ENCODE results near the gene TEX11.
"Not testable (repeated sequence)": the region's sequence is repeated elsewhere in the genome, so short reads cannot be mapped to it uniquely, and the experiment has no call there.

The TEX11 gene

GRCh38 chrX:70762285-70762684, 146.2 kb downstream of the TEX11 start:
- no peak for DNase-seq

GRCh38 chrX:70755850-70756249, 152.7 kb downstream of the TEX11 start:
- no peak for DNase-seq

- no peak for DNase-seq
Measured at GRCh38 chrX:70754169-70754848, 154.2 kb downstream of the TEX11 start.

- DNase-seq, result not testable (repeated sequence)
Measured at GRCh38 chrX:70733774-70734173, 174.7 kb downstream of the TEX11 start.

GRCh38 chrX:70727961-70728360, 180.6 kb downstream of the TEX11 start:
- not testable (repeated sequence) for DNase-seq

- no peak for DNase-seq
Measured at GRCh38 chrX:70720721-70721120, 187.8 kb downstream of the TEX11 start.

- DNase-seq, result not testable (repeated sequence)
Measured at GRCh38 chrX:70711336-70711735, 197.2 kb downstream of the TEX11 start.

- DNase-seq, result no peak
Measured at GRCh38 chrX:70694339-70695122, 214.0 kb downstream of the TEX11 start.

- DNase-seq, result not testable (repeated sequence)
Measured at GRCh38 chrX:70679455-70679854, 229.1 kb downstream of the TEX11 start.

- no peak for DNase-seq
Measured at GRCh38 chrX:70675284-70675683, 233.2 kb downstream of the TEX11 start.

- DNase-seq, result no peak
Measured at GRCh38 chrX:70672326-70672725, 236.2 kb downstream of the TEX11 start.

- DNase-seq, result no peak
Measured at GRCh38 chrX:70669120-70669519, 239.4 kb downstream of the TEX11 start.

- peak in 1 of 56 donors; percentile 0 for DNase-seq
Measured at GRCh38 chrX:70664726-70665125, 243.8 kb downstream of the TEX11 start.

GRCh38 chrX:70661124-70661523, 247.4 kb downstream of the TEX11 start:
- DNase-seq, result not testable (repeated sequence)

GRCh38 chrX:70657546-70657945, 251.0 kb downstream of the TEX11 start:
- DNase-seq, result not testable (repeated sequence)

GRCh38 chrX:70656304-70656703, 252.2 kb downstream of the TEX11 start:
- DNase-seq, result no peak

- not testable (repeated sequence) for DNase-seq
Measured at GRCh38 chrX:70647910-70648309, 260.6 kb downstream of the TEX11 start.

- DNase-seq, result no peak
Measured at GRCh38 chrX:70636218-70636617, 272.3 kb downstream of the TEX11 start.

GRCh38 chrX:70635669-70636068, 272.8 kb downstream of the TEX11 start:
- no peak for DNase-seq

GRCh38 chrX:70635227-70635626, 273.3 kb downstream of the TEX11 start:
- DNase-seq, result no peak

- no peak for DNase-seq
Measured at GRCh38 chrX:70621743-70622142, 286.8 kb downstream of the TEX11 start.

- DNase-seq, result no peak
Measured at GRCh38 chrX:70618467-70618866, 290.0 kb downstream of the TEX11 start.

- no peak for DNase-seq
Measured at GRCh38 chrX:70613295-70613694, 295.2 kb downstream of the TEX11 start.

All from amygdala (tissue), 56 donors.